Suprapubic skin (tissue), 4 donors: Measurements from ENCODE around the gene PLCL1.

Source experiments
- EP300 ChIP-seq: sonication (generic); formaldehyde crosslinking; IDR thresholded peaks from one replicate; pipeline ENCODE4 v1.6.1; 2017; ENCODE audit warnings: antibody characterized with exemption
- POLR2AphosphoS5 ChIP-seq, 3 donors: sonication (generic); formaldehyde crosslinking; IDR thresholded peaks; one replicate each; pipeline ENCODE4 v1.6.1; 2017; ENCODE audit warnings: antibody characterized with exemption in 3 of 3
- TF ChIP-seq, protein P1 (sequence below), 2 donors: fragments of 200-600 bp in 1 of 2; fragments of 450-650 bp in 1 of 2; sonication (generic) in 1 of 2; IDR thresholded peaks; one replicate each; pipeline ENCODE4 v1.5.1; 2016 to 2019; ENCODE audit warnings: antibody characterized with exemption in 2 of 2, mild to moderate bottlenecking in 1 of 2, moderate library complexity in 1 of 2

DNA sequence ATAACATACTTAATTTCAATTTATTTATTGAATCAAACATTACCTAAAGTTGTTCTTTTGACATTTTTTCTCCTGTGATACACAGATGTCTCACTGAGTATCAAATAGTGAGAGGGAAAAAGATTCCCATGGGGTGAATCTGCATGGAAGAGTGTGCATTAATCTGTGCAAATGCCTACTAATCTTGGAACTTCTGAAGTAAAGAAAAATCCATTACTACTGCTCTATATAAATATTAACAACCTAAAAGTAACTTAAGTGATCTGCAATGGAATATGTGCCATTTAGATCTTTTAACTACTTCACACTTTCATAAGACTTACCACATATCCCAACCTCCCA lies 125.5 kb downstream of the PLCL1 start:
- TF ChIP-seq, protein P1, sequence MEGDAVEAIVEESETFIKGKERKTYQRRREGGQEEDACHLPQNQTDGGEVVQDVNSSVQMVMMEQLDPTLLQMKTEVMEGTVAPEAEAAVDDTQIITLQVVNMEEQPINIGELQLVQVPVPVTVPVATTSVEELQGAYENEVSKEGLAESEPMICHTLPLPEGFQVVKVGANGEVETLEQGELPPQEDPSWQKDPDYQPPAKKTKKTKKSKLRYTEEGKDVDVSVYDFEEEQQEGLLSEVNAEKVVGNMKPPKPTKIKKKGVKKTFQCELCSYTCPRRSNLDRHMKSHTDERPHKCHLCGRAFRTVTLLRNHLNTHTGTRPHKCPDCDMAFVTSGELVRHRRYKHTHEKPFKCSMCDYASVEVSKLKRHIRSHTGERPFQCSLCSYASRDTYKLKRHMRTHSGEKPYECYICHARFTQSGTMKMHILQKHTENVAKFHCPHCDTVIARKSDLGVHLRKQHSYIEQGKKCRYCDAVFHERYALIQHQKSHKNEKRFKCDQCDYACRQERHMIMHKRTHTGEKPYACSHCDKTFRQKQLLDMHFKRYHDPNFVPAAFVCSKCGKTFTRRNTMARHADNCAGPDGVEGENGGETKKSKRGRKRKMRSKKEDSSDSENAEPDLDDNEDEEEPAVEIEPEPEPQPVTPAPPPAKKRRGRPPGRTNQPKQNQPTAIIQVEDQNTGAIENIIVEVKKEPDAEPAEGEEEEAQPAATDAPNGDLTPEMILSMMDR (IDR thresholded peaks at IDR 0.05), result no peak
- TF ChIP-seq POLR2AphosphoS5 (IDR thresholded peaks at IDR 0.05), result no peak
- no peak for TF ChIP-seq EP300
